ENCODE results near the gene LRRC8C. TPM values are rescaled to one million over a fixed set of nuclear protein-coding genes. Genes with fewer than 3 reads are reported as not detected.
A peak's percentile ranks its signal among the peaks of the same experiment; 100 is the strongest.

The LRRC8C gene
- total RNA-seq, 1 donor from 2014 or later: 5.5 TPM

- Histone ChIP-seq H3F3A (ENCODE audit: low read depth) (no peaks in the 10 kb centered on the region), H3K4me2 (no peak overlapping the region), H3K9ac (no peak overlapping the region), H3K36me3 (no peaks in the 10 kb centered on the region), H3K27me3 (no peaks in the 10 kb centered on the region), H3K79me2 (ENCODE audit: low read depth) (no peaks in the 10 kb centered on the region), H3K27ac (no peak overlapping the region), H3K9me3 (ENCODE audit: low read depth) (no peaks in the 10 kb centered on the region), H4K20me1 (ENCODE audit: low read depth) (no peaks in the 10 kb centered on the region), H3K4me3 (no peak overlapping the region), H2AFZ (replicated peaks) (no peak overlapping the region), H3K4me1 (no peaks in the 10 kb centered on the region)
- Mint-ChIP-seq H3K27ac (no peak overlapping the region), H3K4me3 (no peak overlapping the region), H3K36me3 (no peaks in the 10 kb centered on the region), H3K27me3 (ENCODE audit: insufficient read depth, low read depth) (no peaks in the 10 kb centered on the region), H3K9me3 (no peaks in the 10 kb centered on the region), H3K4me1 (peaks cover 9% of the 10 kb centered on the region)
- no peak for DNase-seq (ENCODE audit: low spot score)
- TF ChIP-seq EZH2phosphoT487 (IDR thresholded peaks at IDR 0.05) (no peak), EZH2 (IDR thresholded peaks at IDR 0.05) (no peak), CTCF (IDR thresholded peaks at IDR 0.05) (no peak)
Observed at GRCh38 chr1:89611721-89612120, 21.2 kb upstream of the LRRC8C start.

- Histone ChIP-seq H3K36me3 (no peaks in the 10 kb centered on the region), H3K9ac (no peak overlapping the region), H2AFZ (replicated peaks) (no peak overlapping the region), H3K9me3 (ENCODE audit: low read depth) (peaks cover 6% of the 10 kb centered on the region), H3K27me3 (no peaks in the 10 kb centered on the region), H4K20me1 (ENCODE audit: low read depth) (no peaks in the 10 kb centered on the region), H3K4me3 (no peak overlapping the region), H3K4me1 (no peaks in the 10 kb centered on the region), H3K79me2 (ENCODE audit: low read depth) (no peaks in the 10 kb centered on the region), H3K4me2 (no peak overlapping the region), H3K27ac (no peak overlapping the region), H3F3A (ENCODE audit: low read depth) (no peaks in the 10 kb centered on the region)
- Mint-ChIP-seq H3K27ac (no peak overlapping the region), H3K4me3 (no peak overlapping the region), H3K36me3 (no peaks in the 10 kb centered on the region), H3K4me1 (peaks cover 3% of the 10 kb centered on the region), H3K27me3 (ENCODE audit: insufficient read depth, low read depth) (no peaks in the 10 kb centered on the region), H3K9me3 (peaks cover 7% of the 10 kb centered on the region)
- DNase-seq (ENCODE audit: low spot score): no peak
- TF ChIP-seq EZH2 (IDR thresholded peaks at IDR 0.05): no peak
- TF ChIP-seq CTCF (IDR thresholded peaks at IDR 0.05): no peak
- no peak for TF ChIP-seq EZH2phosphoT487 (IDR thresholded peaks at IDR 0.05)
Observed at GRCh38 chr1:89613928-89614327, 19.0 kb upstream of the LRRC8C start.

- Histone ChIP-seq H3K4me1 (no peaks in the 10 kb centered on the region), H3K27me3 (no peaks in the 10 kb centered on the region), H3K9ac (no peak overlapping the region), H3F3A (ENCODE audit: low read depth) (no peaks in the 10 kb centered on the region), H3K36me3 (no peaks in the 10 kb centered on the region), H3K4me2 (no peak overlapping the region), H3K9me3 (ENCODE audit: low read depth) (peaks cover 6% of the 10 kb centered on the region), H2AFZ (replicated peaks) (no peak overlapping the region), H3K79me2 (ENCODE audit: low read depth) (no peaks in the 10 kb centered on the region), H3K27ac (no peak overlapping the region), H4K20me1 (ENCODE audit: low read depth) (no peaks in the 10 kb centered on the region), H3K4me3 (no peak overlapping the region)
- TF ChIP-seq CTCF (IDR thresholded peaks at IDR 0.05): peak; percentile 34
- no peak for TF ChIP-seq EZH2 (IDR thresholded peaks at IDR 0.05)
- Mint-ChIP-seq H3K9me3 (peaks cover 7% of the 10 kb centered on the region), H3K36me3 (no peaks in the 10 kb centered on the region), H3K27ac (no peak overlapping the region), H3K4me3 (no peak overlapping the region), H3K27me3 (ENCODE audit: insufficient read depth, low read depth) (no peaks in the 10 kb centered on the region), H3K4me1 (peaks cover under 1% of the 10 kb centered on the region)
- DNase-seq (ENCODE audit: low spot score): no peak
Observed at GRCh38 chr1:89615676-89616598, 17.0 kb upstream of the LRRC8C start.
